Pancreas (tissue), 10 donors: Measurements from ENCODE around the gene CBLN3. TPM values are rescaled to one million over a fixed set of nuclear protein-coding genes. Genes with fewer than 3 reads are reported as not detected.

Source experiments
- ATAC-seq, 4 donors: fragments of 200-7000 bp; cut with Tn5 transposase; one replicate each; pipeline versions ENCODE4 v1.8.0 to v1.9.1; 2020; ENCODE audit warnings: mild to moderate bottlenecking in 4 of 4, moderate library complexity in 4 of 4
- DNase-seq, 6 donors: peaks; one replicate each; pipeline ENCODE4 v3.0.0-alpha.2; 2020
- FAIRE-seq: peaks from 2 replicates; lab custom pipeline; 2012; peaks lifted over from hg19 to GRCh38; lab: Jason Lieb, UNC
- H3K27ac ChIP-seq, 4 donors: fragments of 200-600 bp; sonication (generic); 1 replicate in 3 of 4; 2 replicates in 1 of 4; pipeline versions ENCODE4 v1.5.0 to v1.8.0; 2020
- H3K27me3 ChIP-seq, 4 donors: fragments of 200-600 bp; one replicate each; pipeline ENCODE4 v1.8.0; 2021
- H3K36me3 ChIP-seq, 3 donors: fragments of 200-600 bp; sonication (generic) in 1 of 3; one replicate each; pipeline versions ENCODE4 v1.5.0 to v1.8.0; 2020 to 2021
- H3K4me1 ChIP-seq, 3 donors: fragments of 200-600 bp; one replicate each; pipeline ENCODE4 v1.8.0; 2021
- H3K4me3 ChIP-seq, 4 donors: fragments of 200-600 bp; sonication (generic) in 2 of 4; one replicate each; pipeline versions ENCODE4 v1.5.0 to v1.8.0; 2020 to 2021
- H3K9me3 ChIP-seq, 4 donors: fragments of 200-600 bp; one replicate each; pipeline ENCODE4 v1.8.0; 2021
- CTCF ChIP-seq, 4 donors: fragments of 200-600 bp; sonication (generic) in 3 of 4; IDR thresholded peaks; one replicate each; pipeline versions ENCODE4 v1.5.0 to v1.8.0; 2021; ENCODE audit warnings: antibody characterized with exemption in 4 of 4
- WGBS, 2 donors: extraction: QIAGEN DNeasy Blood & Tissue Kit; methylation state at CpG; one replicate each; pipeline ENCODE4 v1.1.7; 2013; 5-methylcytosine and 5-hydroxymethylcytosine counted together
- intact Hi-C, 3 donors: fragments of 100-400 bp; cut with DNase I; formaldehyde crosslinking; loops; one replicate each; pipeline versions ENCODE4 v1.11.1 to v1.14.2; 2022
- polyA plus RNA-seq, 2 donors: library from polyadenylated mRNA; stranded (reverse); fragments of 200-250 nt; gene quantifications; one replicate each; pipeline ENCODE4 v1.2.3, GENCODE V29; 2013
- total RNA-seq, 6 donors: library from RNA; stranded (reverse); fragmentation: NEBNext Ultra II Directional in 4 of 6; extraction: Animal tissue kit (Norgen Biotek cat#: 25700) in 4 of 6; gene quantifications; one replicate each; pipeline versions ENCODE4 v1.2.1 to v1.2.4, GENCODE V29; 2021 to 2023
- donor health status: healthy with polysubstance abuse.
- donor health status: DM: no; HTN: no; CAD: no; lungs with moderate emphysema.
- donor health status: DM: no; HTN: no; CAD: no.
- donor health status: control.
- donor health status: control.
- donor health status: Bipolar disorder and iron deficiency.
- donor health status: DM: yes; HTN: yes; CAD: no.
- donor health status: DM: no; HTN: no; CAD: no.
- donor health status: DM: no; HTN: no; CAD: no.
- donor health status: DM: yes; HTN: yes; CAD: no.

The CBLN3 gene
- total and polyA plus RNA-seq, 8 donors, result 0.47 to 5.6 (median 0.81) TPM

- intact Hi-C loops, result no loop called here
- no peak overlapping the region for H3K27ac ChIP-seq
Observed at GRCh38 chr14:24422261-24422660, 7.2 kb downstream of the CBLN3 start.

GRCh38 chr14:24418492-24418873 lies 11.0 kb downstream of the CBLN3 start:
- FAIRE-seq (no peak), ATAC-seq (peak; percentile 95 to 97 (median 96)), DNase-seq (peak; percentile 77 to 94 (median 92))
- Histone ChIP-seq H3K36me3 (no peaks in the 10 kb centered on the region), H3K4me3 (no peak overlapping the region), H3K4me1 (peaks cover 10 to 16% (median 13%) of the 10 kb centered on the region in 3 donors), H3K27ac (peak overlapping the region; percentile 37 to 90 (median 64)), H3K9me3 (no peaks in the 10 kb centered on the region), H3K27me3 (no peaks in the 10 kb centered on the region)
- no peak for TF ChIP-seq CTCF (IDR thresholded peaks at IDR 0.05)
- WGBS, 2 donors, result 8 to 11% methylated on average over 6 of the region's 6 CpGs
- intact Hi-C loops, result no loop called here

More at GRCh38 chr14:24422261-24422660, 7.2 kb downstream of the CBLN3 start:
- no peak for ATAC-seq
- Histone ChIP-seq H3K4me3 (no peak overlapping the region), H3K27me3 (no peaks in the 10 kb centered on the region), H3K4me1 (peaks cover 21 to 37% (median 34%) of the 10 kb centered on the region in 3 donors), H3K9me3 (no peaks in the 10 kb centered on the region), H3K36me3 (no peaks in the 10 kb centered on the region)
- WGBS, 2 donors, result 87 to 89% methylated on average over 4 of the region's 4 CpGs
- FAIRE-seq, result no peak
- no peak for TF ChIP-seq CTCF (IDR thresholded peaks at IDR 0.05)
- DNase-seq, result no peak

GRCh38 chr14:24417832-24418491 lies 11.5 kb downstream of the CBLN3 start:
- DNase-seq (peak in 2 of 6 donors; percentile 57 to 64), ATAC-seq (peak; percentile 4 to 26 (median 16)), FAIRE-seq (no peak)
- 39 to 55% methylated on average over 6 of the region's 6 CpGs for WGBS, 2 donors
- intact Hi-C loops, result no loop called here
- Histone ChIP-seq H3K4me1 (peaks cover 10 to 16% (median 13%) of the 10 kb centered on the region in 3 donors), H3K36me3 (no peaks in the 10 kb centered on the region), H3K4me3 (no peak overlapping the region), H3K27me3 (no peaks in the 10 kb centered on the region), H3K9me3 (no peaks in the 10 kb centered on the region), H3K27ac (peak overlapping the region; percentile 37 to 90 (median 64))
- TF ChIP-seq CTCF (IDR thresholded peaks at IDR 0.05), result no peak

- WGBS, 2 donors, result 90 to 94% methylated on average over 16 of the region's 16 CpGs
- no peak overlapping the region for H3K4me3 ChIP-seq
- no peaks in the 10 kb centered on the region for H3K27me3 ChIP-seq
- intact Hi-C loops, result no loop called here
- no peaks in the 10 kb centered on the region for H3K9me3 ChIP-seq
- DNase-seq (peak in 1 of 6 donors; percentile 49), ATAC-seq (no peak), FAIRE-seq (no peak)
- no peak overlapping the region for H3K27ac ChIP-seq
- TF ChIP-seq CTCF (IDR thresholded peaks at IDR 0.05), result no peak
- H3K36me3 ChIP-seq, result no peaks in the 10 kb centered on the region
- peaks cover 10 to 16% (median 13%) of the 10 kb centered on the region in 3 donors for H3K4me1 ChIP-seq
Observed at GRCh38 chr14:24416932-24417619, 12.4 kb downstream of the CBLN3 start.
